NCI-H128 (cell line): Measurements from ENCODE around the gene SH3BP4.

Source experiments
- DNase-seq: peaks from one replicate; lab custom pipeline; 2025; ENCODE audit not compliant: unreplicated experiment; lab: John Stamatoyannopoulos, UW

Gene SH3BP4

GRCh38 chr2:235037604-235038166, 85.9 kb downstream of the SH3BP4 start:
- DNase-seq: no peak

DNA sequence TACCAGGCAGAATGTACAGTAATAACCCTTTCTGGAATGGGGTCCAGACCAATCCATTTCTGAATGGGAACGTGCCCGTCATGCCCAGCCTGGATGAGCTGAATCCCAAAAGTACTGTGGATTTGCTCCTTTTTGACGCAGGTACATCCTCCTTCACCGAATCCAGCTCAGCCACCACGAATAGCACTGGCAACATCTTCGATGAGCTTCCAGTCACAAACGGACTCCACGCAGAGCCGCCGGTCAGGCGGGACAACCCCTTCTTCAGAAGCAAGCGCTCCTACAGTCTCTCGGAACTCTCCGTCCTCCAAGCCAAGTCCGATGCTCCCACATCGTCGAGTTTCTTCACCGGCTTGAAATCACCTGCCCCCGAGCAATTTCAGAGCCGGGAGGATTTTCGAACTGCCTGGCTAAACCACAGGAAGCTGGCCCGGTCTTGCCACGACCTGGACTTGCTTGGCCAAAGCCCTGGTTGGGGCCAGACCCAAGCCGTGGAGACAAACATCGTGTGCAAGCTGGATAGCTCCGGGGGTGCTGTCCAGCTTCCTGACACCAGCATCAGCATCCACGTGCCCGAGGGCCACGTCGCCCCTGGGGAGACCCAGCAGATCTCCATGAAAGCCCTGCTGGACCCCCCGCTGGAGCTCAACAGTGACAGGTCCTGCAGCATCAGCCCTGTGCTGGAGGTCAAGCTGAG, 89.6 kb downstream of the SH3BP4 start:
- DNase-seq: no peak

GRCh38 chr2:235041918-235042575, 90.2 kb downstream of the SH3BP4 start:
- no peak for DNase-seq

DNA sequence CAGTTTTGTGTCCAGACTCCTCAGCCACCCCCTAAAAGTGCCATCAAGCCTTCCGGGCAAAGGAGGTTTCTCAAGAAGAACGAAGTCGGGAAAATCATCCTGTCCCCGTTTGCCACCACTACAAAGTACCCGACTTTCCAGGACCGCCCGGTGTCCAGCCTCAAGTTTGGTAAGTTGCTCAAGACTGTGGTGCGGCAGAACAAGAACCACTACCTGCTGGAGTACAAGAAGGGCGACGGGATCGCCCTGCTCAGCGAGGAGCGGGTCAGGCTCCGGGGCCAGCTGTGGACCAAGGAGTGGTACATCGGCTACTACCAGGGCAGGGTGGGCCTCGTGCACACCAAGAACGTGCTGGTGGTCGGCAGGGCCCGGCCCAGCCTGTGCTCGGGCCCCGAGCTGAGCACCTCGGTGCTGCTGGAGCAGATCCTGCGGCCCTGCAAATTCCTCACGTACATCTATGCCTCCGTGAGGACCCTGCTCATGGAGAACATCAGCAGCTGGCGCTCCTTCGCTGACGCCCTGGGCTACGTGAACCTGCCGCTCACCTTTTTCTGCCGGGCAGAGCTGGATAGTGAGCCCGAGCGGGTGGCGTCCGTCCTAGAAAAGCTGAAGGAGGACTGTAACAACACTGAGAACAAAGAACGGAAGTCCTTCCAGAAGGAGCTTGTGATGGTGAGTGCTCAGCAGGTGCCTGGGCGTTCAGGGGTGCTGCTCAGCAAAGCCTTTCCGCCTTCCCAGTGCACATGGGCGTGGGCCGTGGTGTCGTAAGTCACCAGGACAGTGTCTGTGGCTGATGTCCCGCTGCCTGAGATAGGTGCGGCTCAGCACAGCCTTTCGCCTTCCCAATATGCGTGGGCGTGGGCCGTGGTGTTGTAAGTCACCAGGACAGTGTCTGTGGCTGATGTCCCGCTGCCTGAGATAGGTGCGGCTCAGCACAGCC, 91.0 kb downstream of the SH3BP4 start:
- no peak for DNase-seq

DNA sequence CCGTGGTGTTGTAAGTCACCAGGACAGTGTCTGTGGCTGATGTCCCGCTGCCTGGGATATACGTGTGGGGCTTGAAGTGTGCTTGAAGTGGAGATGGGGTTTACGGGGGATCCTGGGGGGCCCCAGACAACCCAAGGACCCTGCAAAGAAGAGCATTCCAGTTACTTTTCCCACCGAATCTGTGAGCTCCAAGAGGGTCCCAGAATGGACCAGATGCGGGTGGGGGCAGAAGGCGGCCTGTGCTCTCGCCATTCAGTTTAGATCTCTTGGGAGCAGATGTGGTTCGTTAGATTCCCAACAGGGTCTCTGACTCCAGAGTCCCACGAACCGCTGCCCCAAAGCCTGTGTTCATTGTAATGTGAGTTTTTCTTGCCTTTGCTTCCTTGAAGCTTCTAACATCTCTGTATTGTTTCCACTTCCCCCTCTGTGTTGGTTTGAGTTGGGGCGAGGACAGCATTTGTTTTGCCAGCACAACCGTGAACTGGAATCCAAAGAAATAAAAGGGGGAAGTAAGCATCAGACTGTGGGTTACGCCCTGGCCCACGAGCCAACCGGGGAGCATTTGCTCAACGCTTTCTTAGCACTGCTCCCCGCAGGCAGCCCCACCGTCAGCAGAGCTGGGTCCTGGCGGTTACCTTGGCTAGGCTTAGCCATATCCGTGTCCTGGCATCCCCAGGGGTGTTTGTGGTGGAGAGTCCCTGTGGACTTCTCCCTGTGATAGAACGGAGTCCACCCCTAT, 92.1 kb downstream of the SH3BP4 start:
- DNase-seq: no peak

DNA sequence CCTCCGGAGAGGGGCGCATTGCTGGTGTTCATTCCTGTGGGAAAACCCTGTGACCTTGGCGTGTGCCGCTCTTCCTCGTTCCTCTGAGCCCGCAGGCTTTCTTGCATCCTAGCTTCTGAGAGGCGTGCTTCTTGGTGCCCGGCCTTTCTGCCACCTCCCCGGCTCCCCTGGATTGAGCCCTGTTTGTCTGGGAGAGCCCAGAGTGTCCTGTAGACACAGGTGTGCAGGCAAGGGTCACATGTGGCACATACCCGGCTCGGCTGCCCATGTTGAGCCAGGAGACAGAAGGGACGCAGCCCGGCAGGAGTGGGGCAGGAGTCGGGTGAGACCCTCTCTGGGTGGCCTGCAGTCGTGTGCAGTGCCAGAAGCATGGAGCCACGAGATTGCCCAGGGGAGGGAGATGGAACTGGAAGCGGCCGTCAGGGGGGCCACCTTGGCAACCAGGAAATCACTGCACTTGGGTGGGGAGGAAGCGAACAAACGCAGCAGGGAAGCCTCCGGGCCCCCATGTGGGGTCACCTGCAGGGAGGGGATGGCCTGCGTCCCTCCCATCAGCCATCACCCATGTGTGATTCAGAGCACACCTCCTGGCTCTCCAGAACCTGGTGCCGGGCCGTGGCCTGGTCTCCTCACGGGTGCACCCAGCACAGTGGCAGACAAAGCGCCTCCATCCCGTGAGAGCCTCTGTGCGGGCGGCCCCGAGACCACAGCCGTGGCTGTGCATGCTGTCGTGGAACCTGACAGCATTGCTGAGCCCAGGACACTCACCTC, 92.9 kb downstream of the SH3BP4 start:
- DNase-seq: no peak

DNA sequence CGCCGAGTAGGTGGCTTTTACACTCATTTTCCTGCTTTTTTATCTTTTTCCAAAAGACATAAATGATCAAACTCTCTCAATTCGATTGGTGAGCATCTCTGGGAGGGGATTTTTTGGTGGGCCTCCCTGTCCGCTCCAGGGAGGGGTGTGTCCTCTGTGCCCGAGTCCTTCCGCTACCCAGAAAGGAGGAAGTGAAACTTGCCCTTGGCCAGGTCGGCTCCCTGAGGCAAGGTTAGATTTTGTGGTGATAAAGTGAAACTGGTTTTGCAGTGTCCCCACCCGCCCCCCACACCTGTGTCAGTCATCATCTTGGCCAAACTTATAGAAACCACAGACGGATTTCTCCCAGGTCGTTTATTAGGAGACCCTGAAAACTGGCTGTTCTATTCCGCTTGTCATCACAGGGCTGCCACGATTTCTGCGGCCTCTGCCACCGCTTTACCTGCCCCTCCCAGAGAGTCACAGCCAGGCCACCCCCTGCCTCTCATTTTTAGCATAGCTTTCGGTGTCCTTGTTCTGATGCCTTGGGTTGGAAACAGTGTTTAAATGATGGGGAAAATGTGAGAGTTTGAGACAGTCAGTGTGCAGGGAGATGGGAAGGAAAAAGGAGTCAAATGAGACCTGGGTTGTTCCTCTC, 93.6 kb downstream of the SH3BP4 start:
- DNase-seq: no peak

DNA sequence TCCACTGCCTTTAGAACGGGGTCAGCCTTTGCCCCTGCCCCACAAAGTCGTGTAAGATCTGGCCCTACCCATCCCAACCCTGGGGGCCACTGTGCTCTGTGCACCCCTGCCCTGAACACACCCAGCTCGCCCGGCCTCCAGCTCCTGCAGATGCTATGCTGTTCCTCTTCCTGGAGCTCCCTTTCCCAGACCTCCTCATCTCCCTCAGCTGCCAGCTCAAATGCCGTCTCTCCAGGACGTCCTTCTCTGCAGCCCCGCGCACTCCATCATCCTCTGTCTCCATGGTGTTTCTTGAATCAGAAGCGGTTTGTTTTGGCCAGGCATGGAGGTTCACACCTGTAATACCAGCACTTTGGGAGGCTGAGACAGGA, 94.1 kb downstream of the SH3BP4 start:
- DNase-seq: no peak

- DNase-seq: no peak
Observed at GRCh38 chr2:235046589-235046988, 94.8 kb downstream of the SH3BP4 start.

DNA sequence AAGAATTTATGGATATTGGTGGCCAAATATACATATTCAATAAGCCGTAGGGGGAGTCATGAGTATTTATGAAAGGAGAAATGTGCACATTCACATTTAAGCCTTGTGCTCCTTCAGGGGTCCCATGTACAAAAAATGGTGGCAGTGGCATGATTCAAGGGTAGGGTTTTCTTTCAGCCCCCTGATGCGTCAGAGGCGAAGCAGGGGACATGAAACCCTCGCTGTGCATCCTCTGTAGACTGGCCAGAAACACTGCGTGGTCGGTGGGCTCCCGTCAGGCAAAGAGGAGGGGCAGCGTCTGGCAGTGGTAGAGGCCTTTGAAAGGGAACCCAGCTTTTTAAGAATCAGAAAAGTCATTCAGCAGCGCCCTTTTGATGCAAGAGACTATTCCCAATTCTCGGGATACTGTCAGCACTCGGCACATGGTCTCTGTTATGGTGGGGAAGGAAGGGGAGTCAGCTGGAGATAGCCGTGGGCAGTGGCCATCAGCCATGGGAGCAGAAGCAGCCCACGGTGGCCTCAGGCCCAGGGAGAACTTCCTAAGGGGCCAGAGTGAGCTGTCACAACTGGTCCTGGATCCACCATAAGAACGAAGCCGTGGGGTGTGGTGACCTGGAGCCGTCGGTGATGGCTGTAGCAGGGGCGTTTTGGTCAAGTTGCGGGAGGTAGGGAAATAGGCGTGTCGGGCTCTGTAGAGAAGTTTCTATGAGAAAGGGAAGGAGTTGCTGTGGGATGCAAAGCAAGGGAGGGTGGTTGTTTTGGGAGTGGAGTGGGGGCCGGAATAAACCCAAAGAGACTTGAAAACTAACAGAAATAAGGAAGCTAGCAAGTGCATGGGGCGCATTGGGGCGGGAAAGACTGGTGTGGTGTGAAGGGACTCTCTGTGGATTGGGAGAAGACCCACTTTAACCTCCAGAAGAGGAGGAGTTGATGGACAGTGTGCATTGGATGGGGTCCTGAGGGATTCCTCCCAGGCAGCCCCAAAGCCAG, 95.6 kb downstream of the SH3BP4 start:
- no peak for DNase-seq

GRCh38 chr2:235048549-235048948, 96.7 kb downstream of the SH3BP4 start:
- DNase-seq: no peak

GRCh38 chr2:235049069-235049468, 97.3 kb downstream of the SH3BP4 start:
- no peak for DNase-seq

- no peak for DNase-seq
Observed at GRCh38 chr2:235049719-235050118, 97.9 kb downstream of the SH3BP4 start.

- peak; percentile 9 for DNase-seq
Observed at GRCh38 chr2:235050980-235051351, 99.1 kb downstream of the SH3BP4 start.

GRCh38 chr2:235051436-235052260, 99.8 kb downstream of the SH3BP4 start:
- DNase-seq: no peak

- DNase-seq: no peak
Observed at GRCh38 chr2:235052514-235053354, 100.9 kb downstream of the SH3BP4 start.

- DNase-seq: no peak
Observed at GRCh38 chr2:235053651-235054050, 101.8 kb downstream of the SH3BP4 start.
